Measurements from ENCODE around the gene RBMS1. TPM values are rescaled to one million over a fixed set of nuclear protein-coding genes. Genes with fewer than 3 reads are reported as not detected.
A peak's percentile ranks its signal among the peaks of the same experiment; 100 is the strongest.

The RBMS1 gene
- total RNA-seq, 2 experiments from 2014 or later = 35.8 to 38.6 TPM

DNA sequence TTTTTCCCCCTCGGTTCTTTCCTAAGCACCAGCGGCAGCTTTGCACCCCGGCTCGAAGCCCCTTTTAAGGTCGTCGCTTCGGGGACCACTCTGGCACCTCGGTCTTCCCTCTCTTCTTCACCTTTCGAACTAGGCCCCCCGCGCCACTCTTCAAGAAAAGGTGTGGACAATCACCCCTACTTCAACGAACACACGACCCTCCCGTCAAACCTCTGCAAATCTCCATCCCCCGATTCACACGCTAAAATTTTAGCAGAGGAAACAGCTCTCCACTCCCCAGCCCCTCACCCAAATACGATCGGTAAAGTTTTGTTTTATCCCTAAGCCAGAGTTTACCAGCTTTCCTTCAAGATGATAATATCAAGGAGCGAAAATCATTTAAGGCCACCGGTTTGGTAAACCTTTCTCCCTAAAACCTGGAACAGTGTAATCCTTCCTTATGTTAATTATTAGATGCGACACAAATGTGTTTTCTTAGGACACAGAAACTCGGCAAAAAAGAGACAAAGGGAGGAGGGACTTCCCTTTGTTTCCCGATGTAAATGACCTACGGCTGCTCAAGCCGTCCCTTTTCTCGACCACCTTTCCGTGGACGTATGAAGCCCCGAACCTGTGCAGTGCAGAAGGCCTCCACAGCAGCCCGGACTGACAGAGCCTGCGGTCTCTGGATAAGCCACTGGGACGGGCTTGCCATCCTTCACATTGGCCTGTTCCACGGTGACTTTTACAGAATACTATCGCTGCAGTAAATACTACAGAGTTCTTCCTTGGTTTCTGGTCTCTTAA is 85.2 kb downstream of the RBMS1 start:
- intact Hi-C loops (cut with micrococcal nuclease) = loop anchor here (5.0 kb wide), 2 partner anchors 76 to 136 kb away; no protein-coding TSS in a partner anchor
- ChIA-PET CTCF (interaction anchor here (0.8 to 2.8 kb wide), 5 partner anchors 19 to 84 kb away, joined by 3 to 15 read pairs (median 4); no protein-coding TSS in a partner anchor), POLR2A (interaction anchor here (1.2 to 3.4 kb wide), 6 partner anchors 10 to 80 kb away, joined by 3 to 18 read pairs (median 8); no protein-coding TSS in a partner anchor)
- Mint-ChIP-seq H3K4me1 (ENCODE audit: low read depth) (peaks cover 68% of the 10 kb centered on the region), H3K4me3 (peak overlapping the region; percentile 69), H3K9me3 (no peaks in the 10 kb centered on the region), H3K27ac (peak overlapping the region; percentile 82), H3K27me3 (no peaks in the 10 kb centered on the region), H3K36me3 (ENCODE audit: low read depth) (peaks cover 1% of the 10 kb centered on the region)
- DNase-seq = peak; percentile 29
- TF ChIP-seq, protein P1, sequence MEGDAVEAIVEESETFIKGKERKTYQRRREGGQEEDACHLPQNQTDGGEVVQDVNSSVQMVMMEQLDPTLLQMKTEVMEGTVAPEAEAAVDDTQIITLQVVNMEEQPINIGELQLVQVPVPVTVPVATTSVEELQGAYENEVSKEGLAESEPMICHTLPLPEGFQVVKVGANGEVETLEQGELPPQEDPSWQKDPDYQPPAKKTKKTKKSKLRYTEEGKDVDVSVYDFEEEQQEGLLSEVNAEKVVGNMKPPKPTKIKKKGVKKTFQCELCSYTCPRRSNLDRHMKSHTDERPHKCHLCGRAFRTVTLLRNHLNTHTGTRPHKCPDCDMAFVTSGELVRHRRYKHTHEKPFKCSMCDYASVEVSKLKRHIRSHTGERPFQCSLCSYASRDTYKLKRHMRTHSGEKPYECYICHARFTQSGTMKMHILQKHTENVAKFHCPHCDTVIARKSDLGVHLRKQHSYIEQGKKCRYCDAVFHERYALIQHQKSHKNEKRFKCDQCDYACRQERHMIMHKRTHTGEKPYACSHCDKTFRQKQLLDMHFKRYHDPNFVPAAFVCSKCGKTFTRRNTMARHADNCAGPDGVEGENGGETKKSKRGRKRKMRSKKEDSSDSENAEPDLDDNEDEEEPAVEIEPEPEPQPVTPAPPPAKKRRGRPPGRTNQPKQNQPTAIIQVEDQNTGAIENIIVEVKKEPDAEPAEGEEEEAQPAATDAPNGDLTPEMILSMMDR (IDR thresholded peaks at IDR 0.05) = no peak
- no peak for ATAC-seq

GRCh38 chr2:160407393-160408172 is 86.0 kb downstream of the RBMS1 start:
- peak overlapping the region; percentile 95 for H3K4me3 Mint-ChIP-seq
- H3K27ac Mint-ChIP-seq = peak overlapping the region; percentile 92
- H3K27me3 Mint-ChIP-seq = no peaks in the 10 kb centered on the region
- no peaks in the 10 kb centered on the region for H3K9me3 Mint-ChIP-seq
- intact Hi-C loops (cut with micrococcal nuclease) = loop anchor here (2.0 to 5.0 kb wide), 3 partner anchors 21 to 135 kb away; no protein-coding TSS in a partner anchor
- DNase-seq (peak; percentile 59), ATAC-seq (peak; percentile 32)
- H3K36me3 Mint-ChIP-seq (ENCODE audit: low read depth) = peaks cover 1% of the 10 kb centered on the region
- TF ChIP-seq, protein P1 (IDR thresholded peaks at IDR 0.05) = no peak
- POLR2A ChIA-PET = interaction anchor here (0.8 to 3.4 kb wide), 11 partner anchors 8 to 110 kb away, joined by 3 to 18 read pairs (median 4); no protein-coding TSS in a partner anchor
- peaks cover 72% of the 10 kb centered on the region for H3K4me1 Mint-ChIP-seq (ENCODE audit: low read depth)
- CTCF ChIA-PET = interaction anchor here (0.8 to 2.8 kb wide), 7 partner anchors 20 to 87 kb away, joined by 3 to 15 read pairs (median 3); no protein-coding TSS in a partner anchor

DNA sequence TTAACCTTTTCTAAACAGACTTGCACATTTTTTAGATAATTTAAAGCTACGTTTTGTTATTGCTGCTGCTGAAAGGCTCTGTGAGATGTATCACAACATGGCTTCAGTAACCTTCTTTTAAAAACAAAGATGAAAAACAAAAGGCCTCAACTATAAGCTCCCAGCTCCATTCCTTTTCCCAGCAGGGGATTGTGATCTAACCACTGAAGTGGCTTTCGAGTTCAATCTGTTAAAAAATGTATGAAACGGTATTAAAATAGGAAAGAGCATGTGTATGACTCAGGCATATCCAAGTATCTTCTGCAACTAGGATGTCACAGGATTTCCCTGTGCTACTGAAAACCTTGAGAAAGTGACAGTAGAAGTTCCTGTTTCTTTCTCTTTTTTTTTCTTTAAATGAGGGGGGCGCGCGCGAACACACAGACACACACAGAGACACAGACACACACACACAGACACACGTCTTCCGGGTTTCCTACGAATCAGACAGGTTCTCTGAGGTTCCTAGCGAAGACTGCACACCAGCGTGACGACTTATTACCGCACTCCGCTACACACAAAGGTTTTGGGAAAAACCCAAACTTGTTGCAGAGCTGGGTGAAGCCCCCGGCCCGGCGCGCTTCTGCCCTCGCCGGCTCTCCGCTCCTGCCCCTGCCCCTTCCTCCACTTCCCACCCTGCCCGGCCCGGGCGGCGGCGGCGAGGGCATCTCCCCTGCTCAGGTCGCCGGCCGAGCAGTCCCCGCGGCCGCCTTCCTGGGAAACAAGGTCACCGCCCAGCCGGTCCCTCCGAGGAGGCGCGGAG is 86.8 kb downstream of the RBMS1 start:
- CTCF ChIA-PET = interaction anchor here (0.8 to 2.8 kb wide), 7 partner anchors 21 to 88 kb away, joined by 3 to 15 read pairs (median 3); no protein-coding TSS in a partner anchor
- intact Hi-C loops (cut with micrococcal nuclease) = loop anchor here (2.0 to 5.0 kb wide), 3 partner anchors 22 to 134 kb away; no protein-coding TSS in a partner anchor
- Mint-ChIP-seq H3K4me1 (ENCODE audit: low read depth) (peaks cover 71% of the 10 kb centered on the region), H3K27ac (peak overlapping the region; percentile 92), H3K4me3 (peak overlapping the region; percentile 95), H3K9me3 (no peaks in the 10 kb centered on the region), H3K36me3 (ENCODE audit: low read depth) (peaks cover 1% of the 10 kb centered on the region), H3K27me3 (no peaks in the 10 kb centered on the region)
- ATAC-seq = peak; percentile 70
- POLR2A ChIA-PET = interaction anchor here (0.6 to 3.4 kb wide), 14 partner anchors 8 to 109 kb away, joined by 3 to 18 read pairs (median 4); no protein-coding TSS in a partner anchor
- TF ChIP-seq, protein P1 (IDR thresholded peaks at IDR 0.05) = no peak
- peak; percentile 87 for DNase-seq

DNA sequence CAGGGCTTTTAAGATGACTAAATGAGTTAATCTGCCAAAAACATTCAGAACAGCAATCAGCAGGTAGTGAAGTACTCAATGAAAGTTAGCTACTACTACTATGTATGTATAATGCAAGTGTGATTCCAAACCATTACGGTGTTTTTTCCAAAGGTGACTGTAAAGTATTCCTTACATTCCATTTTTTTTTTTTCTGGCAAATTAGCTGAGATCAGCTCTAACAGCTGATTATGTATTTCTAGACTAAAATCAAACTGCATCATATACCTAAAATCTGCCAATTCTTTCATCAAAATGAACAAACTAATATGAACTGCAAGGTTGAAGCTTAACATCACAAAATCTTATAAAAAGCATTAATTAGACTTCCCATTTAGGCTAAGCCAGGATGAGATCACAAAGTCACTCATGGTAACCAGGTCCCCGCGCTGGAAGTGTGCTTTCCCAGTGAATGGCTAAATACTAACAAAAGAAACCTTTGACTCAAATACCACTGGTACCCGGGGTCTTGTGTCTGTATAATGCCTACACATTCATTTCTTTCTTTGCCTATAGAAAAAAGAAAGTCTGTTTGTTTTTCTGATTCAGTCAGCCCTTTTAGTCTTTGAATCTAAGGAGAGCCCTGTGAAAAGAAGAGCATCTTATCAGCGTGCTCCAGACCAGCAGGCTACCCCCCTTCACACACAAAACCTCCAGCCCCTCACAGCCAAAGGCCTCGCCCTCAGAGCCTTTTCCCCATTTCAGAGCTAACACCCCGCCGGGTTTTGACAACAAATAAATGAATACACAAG is 88.3 kb downstream of the RBMS1 start:
- Mint-ChIP-seq H3K9me3 (no peaks in the 10 kb centered on the region), H3K36me3 (ENCODE audit: low read depth) (peaks cover 1% of the 10 kb centered on the region), H3K4me3 (peak overlapping the region; percentile 95), H3K27me3 (no peaks in the 10 kb centered on the region), H3K4me1 (ENCODE audit: low read depth) (peaks cover 69% of the 10 kb centered on the region), H3K27ac (peak overlapping the region; percentile 92)
- CTCF ChIA-PET = interaction anchor here (1.0 to 4.2 kb wide), 6 partner anchors 12 to 659 kb away, joined by 3 to 24 read pairs (median 8); no protein-coding TSS in a partner anchor
- ATAC-seq = no peak
- no peak for DNase-seq
- TF ChIP-seq, protein P1 (IDR thresholded peaks at IDR 0.05) = no peak
- intact Hi-C loops (cut with micrococcal nuclease) = loop anchor here (5.0 kb wide), 2 partner anchors 73 to 133 kb away; no protein-coding TSS in a partner anchor
- POLR2A ChIA-PET = interaction anchor here (1.0 to 1.9 kb wide), 4 partner anchors 13 to 139 kb away, joined by 3 to 9 read pairs (median 6); no protein-coding TSS in a partner anchor

All from activated CD8-positive, alpha-beta T cell treated with anti-CD3 and anti-CD28 coated beads for 36 hours (primary cell).